GM21381 (cell line): Measurements from ENCODE around the gene ETFB.
"Not testable (repeated sequence)": the region's sequence is repeated elsewhere in the genome, so short reads cannot be mapped to it uniquely, and the experiment has no call there.

ENCODE experiments used
- ATAC-seq: cut with Tn5 transposase; IDR thresholded peaks from one replicate; pipeline ENCODE4 v1.9.1; 2021; ENCODE audit warnings: mild to moderate bottlenecking, moderate library complexity; ENCODE audit not compliant: unreplicated experiment

Gene ETFB

GRCh38 chr19:51365965-51366388 lies at the start of gene ETFB:
TSS of gene ETFB (minus strand) at chr19:51366388. CDS start at chr19:51366326, 62 bp downstream.
- ATAC-seq = no peak

GRCh38 chr19:51415187-51415586 lies 49.0 kb upstream of the ETFB start:
- no peak for ATAC-seq

GRCh38 chr19:51410950-51411748 lies 45.0 kb upstream of the ETFB start:
- no peak for ATAC-seq

GRCh38 chr19:51407511-51408131 lies 41.4 kb upstream of the ETFB start:
- ATAC-seq = no peak

- no peak for ATAC-seq
Observed at GRCh38 chr19:51402117-51402516, 35.9 kb upstream of the ETFB start.

- not testable (repeated sequence) for ATAC-seq
Observed at GRCh38 chr19:51399936-51400335, 33.7 kb upstream of the ETFB start.

GRCh38 chr19:51399231-51399630 lies 33.0 kb upstream of the ETFB start:
- ATAC-seq = no peak

GRCh38 chr19:51398096-51398704 lies 32.0 kb upstream of the ETFB start:
- ATAC-seq = no peak

GRCh38 chr19:51397453-51397852 lies 31.3 kb upstream of the ETFB start:
- not testable (repeated sequence) for ATAC-seq

- ATAC-seq = no peak
Observed at GRCh38 chr19:51396175-51396574, 30.0 kb upstream of the ETFB start.

- ATAC-seq = peak; percentile 84
Observed at GRCh38 chr19:51394050-51394836, 28.1 kb upstream of the ETFB start.

GRCh38 chr19:51392701-51393100 lies 26.5 kb upstream of the ETFB start:
- no peak for ATAC-seq

GRCh38 chr19:51391073-51391611 lies 25.0 kb upstream of the ETFB start:
- no peak for ATAC-seq

- ATAC-seq = no peak
Observed at GRCh38 chr19:51389143-51389542, 23.0 kb upstream of the ETFB start.

- ATAC-seq = no peak
Observed at GRCh38 chr19:51387924-51388389, 21.8 kb upstream of the ETFB start, which contains the start of gene LIM2. TSS of gene LIM2 (minus strand) at chr19:51387974. CDS start at chr19:51387443, 531 bp downstream.

GRCh38 chr19:51386882-51387520 lies 20.8 kb upstream of the ETFB start:
- no peak for ATAC-seq

GRCh38 chr19:51382004-51382403 lies 15.8 kb upstream of the ETFB start:
- no peak for ATAC-seq

GRCh38 chr19:51380379-51380778 lies 14.2 kb upstream of the ETFB start:
- ATAC-seq = no peak

GRCh38 chr19:51377422-51377821 lies 11.2 kb upstream of the ETFB start:
- ATAC-seq = no peak
